Stimulated activated CD4-positive, alpha-beta T cell treated with anti-CD3 and anti-CD28 coated beads, Interleukin-2, amount 100 ng/mL, for 48 hours (primary cell): ENCODE data around the gene PRLR.
"Not testable (repeated sequence)": the region's sequence is repeated elsewhere in the genome, so short reads cannot be mapped to it uniquely, and the experiment has no call there.

Experiments
- DNase-seq, 2 donors: peaks; one replicate each; pipeline ENCODE4 v3.0.0-alpha.2; 2020

The PRLR gene

GRCh38 chr5:35122819-35123218 lies 107.5 kb downstream of the PRLR start:
- no peak for DNase-seq

- DNase-seq = no peak
These were observed 109.6 kb downstream of the PRLR start for GRCh38 chr5:35120715-35121114.

- no peak for DNase-seq
These were observed 112.3 kb downstream of the PRLR start for GRCh38 chr5:35117967-35118366.

- no peak for DNase-seq
These were observed 114.4 kb downstream of the PRLR start for GRCh38 chr5:35115920-35116319.

- no peak for DNase-seq
These were observed 115.6 kb downstream of the PRLR start for GRCh38 chr5:35114698-35115097.

- no peak for DNase-seq
These were observed 118.0 kb downstream of the PRLR start for GRCh38 chr5:35112300-35112699.

GRCh38 chr5:35104550-35104949 lies 125.7 kb downstream of the PRLR start:
- DNase-seq = not testable (repeated sequence)

- no peak for DNase-seq
These were observed 126.5 kb downstream of the PRLR start for GRCh38 chr5:35103637-35104299.

- DNase-seq = not testable (repeated sequence)
These were observed 128.6 kb downstream of the PRLR start for GRCh38 chr5:35101720-35102119.

GRCh38 chr5:35101016-35101415 lies 129.3 kb downstream of the PRLR start:
- DNase-seq = no peak

GRCh38 chr5:35098214-35098613 lies 132.1 kb downstream of the PRLR start:
- DNase-seq = no peak

GRCh38 chr5:35096932-35097331 lies 133.4 kb downstream of the PRLR start:
- DNase-seq = no peak

GRCh38 chr5:35096216-35096615 lies 134.1 kb downstream of the PRLR start:
- DNase-seq = no peak

GRCh38 chr5:35095366-35095765 lies 134.9 kb downstream of the PRLR start:
- DNase-seq = no peak

- no peak for DNase-seq
These were observed 135.3 kb downstream of the PRLR start for GRCh38 chr5:35094948-35095347.

- DNase-seq = no peak
These were observed 137.6 kb downstream of the PRLR start for GRCh38 chr5:35092703-35093102.

- DNase-seq = no peak
These were observed 138.6 kb downstream of the PRLR start for GRCh38 chr5:35091704-35092103.

- peak; percentile 55 to 60 for DNase-seq
These were observed 140.7 kb downstream of the PRLR start for GRCh38 chr5:35089334-35090314.

GRCh38 chr5:35087991-35088390 lies 142.3 kb downstream of the PRLR start:
- DNase-seq = no peak

GRCh38 chr5:35083150-35083549 lies 147.1 kb downstream of the PRLR start:
- DNase-seq = no peak

GRCh38 chr5:35082530-35082929 lies 147.8 kb downstream of the PRLR start:
- no peak for DNase-seq

- DNase-seq = no peak
These were observed 149.2 kb downstream of the PRLR start for GRCh38 chr5:35081134-35081533.

- no peak for DNase-seq
These were observed 157.1 kb downstream of the PRLR start for GRCh38 chr5:35073160-35073559.

- no peak for DNase-seq
These were observed 161.1 kb downstream of the PRLR start for GRCh38 chr5:35069188-35069587.
